ENCODE data around the gene RMDN2.

DNA sequence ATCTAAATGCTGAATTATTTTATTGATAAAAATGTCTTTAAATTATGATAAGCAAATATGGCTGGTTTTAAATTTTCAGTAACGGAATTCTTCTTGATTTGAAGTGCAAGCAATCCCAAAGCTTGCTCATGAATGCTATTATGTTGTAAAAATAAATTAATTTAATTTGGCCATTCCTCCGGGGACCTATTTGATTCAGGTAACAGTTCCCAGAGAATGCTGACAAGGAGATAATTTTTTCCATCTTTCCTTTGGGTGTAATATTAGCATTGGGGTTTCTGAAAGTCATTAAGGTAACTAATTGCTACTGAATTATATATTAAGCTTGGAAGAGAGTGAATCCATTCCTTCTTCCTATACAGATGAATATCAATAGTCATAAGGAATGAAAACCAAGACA is 12.5 kb upstream of the RMDN2 start:
- TF ChIP-seq EZH2 (IDR thresholded peaks at IDR 0.05; ENCODE audit: low read length) = no peak
- TF ChIP-seq, protein P1, sequence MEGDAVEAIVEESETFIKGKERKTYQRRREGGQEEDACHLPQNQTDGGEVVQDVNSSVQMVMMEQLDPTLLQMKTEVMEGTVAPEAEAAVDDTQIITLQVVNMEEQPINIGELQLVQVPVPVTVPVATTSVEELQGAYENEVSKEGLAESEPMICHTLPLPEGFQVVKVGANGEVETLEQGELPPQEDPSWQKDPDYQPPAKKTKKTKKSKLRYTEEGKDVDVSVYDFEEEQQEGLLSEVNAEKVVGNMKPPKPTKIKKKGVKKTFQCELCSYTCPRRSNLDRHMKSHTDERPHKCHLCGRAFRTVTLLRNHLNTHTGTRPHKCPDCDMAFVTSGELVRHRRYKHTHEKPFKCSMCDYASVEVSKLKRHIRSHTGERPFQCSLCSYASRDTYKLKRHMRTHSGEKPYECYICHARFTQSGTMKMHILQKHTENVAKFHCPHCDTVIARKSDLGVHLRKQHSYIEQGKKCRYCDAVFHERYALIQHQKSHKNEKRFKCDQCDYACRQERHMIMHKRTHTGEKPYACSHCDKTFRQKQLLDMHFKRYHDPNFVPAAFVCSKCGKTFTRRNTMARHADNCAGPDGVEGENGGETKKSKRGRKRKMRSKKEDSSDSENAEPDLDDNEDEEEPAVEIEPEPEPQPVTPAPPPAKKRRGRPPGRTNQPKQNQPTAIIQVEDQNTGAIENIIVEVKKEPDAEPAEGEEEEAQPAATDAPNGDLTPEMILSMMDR (optimal IDR thresholded peaks at IDR 0.05 in 1 of 3, IDR thresholded peaks at IDR 0.05 in 1 of 3, conservative IDR thresholded peaks at IDR 0.05 in 1 of 3; ENCODE audit: extremely low read depth in 1 of 3, insufficient read depth in 2 of 3, low read length in 3 of 3) = no peak

All from keratinocyte (primary cell).